ENCODE measurements around the gene B3GALNT2. TPM values are rescaled to one million over a fixed set of nuclear protein-coding genes. Genes with fewer than 3 reads are reported as not detected.

The B3GALNT2 gene
- total RNA-seq, 1 experiment from 2014 or later, result 60.6 TPM

DNA sequence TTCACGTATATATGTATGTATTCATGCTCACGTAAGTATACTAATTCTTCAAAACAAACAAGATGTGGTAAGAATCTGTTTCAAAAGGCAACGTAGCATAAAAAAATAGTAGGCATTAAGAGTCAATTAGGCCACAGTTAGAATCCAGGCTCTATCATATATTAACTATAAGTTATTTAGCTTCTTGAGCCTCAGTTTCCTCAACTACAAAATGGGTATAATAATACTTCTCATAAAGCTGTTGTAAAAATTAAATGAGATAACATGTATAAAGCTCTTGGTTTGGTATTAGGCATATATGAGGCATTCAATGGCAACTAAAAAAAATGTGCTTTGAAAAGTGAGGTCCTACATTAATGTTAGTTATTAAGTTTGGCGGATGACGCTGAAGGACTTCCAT, 9.2 kb downstream of the B3GALNT2 start:
- no peak for DNase-seq
- no peak overlapping the region for H3K4me2 ChIP-seq
- no peaks in the 10 kb centered on the region; the same call in 1 of the 2 replicates for H3F3A ChIP-seq (ENCODE audit: insufficient read depth, low read depth)
- H3K27ac ChIP-seq, result no peak overlapping the region
- peaks cover 19% of the 10 kb centered on the region for H3K36me3 ChIP-seq (ENCODE audit: low read depth)
- 0 out of 2 replicates have a peak, but pooled peaks cover 11% of the 10 kb centered on the region for H4K20me1 ChIP-seq (ENCODE audit: insufficient read depth)
- H3K4me1 ChIP-seq (replicated peaks; ENCODE audit: insufficient read depth), result 0 out of 2 replicates have a peak, but pooled peaks cover under 1% of the 10 kb centered on the region
- no peaks in the 10 kb centered on the region for H3K27me3 ChIP-seq (ENCODE audit: insufficient read depth, low read depth)
- TF ChIP-seq, protein P1, sequence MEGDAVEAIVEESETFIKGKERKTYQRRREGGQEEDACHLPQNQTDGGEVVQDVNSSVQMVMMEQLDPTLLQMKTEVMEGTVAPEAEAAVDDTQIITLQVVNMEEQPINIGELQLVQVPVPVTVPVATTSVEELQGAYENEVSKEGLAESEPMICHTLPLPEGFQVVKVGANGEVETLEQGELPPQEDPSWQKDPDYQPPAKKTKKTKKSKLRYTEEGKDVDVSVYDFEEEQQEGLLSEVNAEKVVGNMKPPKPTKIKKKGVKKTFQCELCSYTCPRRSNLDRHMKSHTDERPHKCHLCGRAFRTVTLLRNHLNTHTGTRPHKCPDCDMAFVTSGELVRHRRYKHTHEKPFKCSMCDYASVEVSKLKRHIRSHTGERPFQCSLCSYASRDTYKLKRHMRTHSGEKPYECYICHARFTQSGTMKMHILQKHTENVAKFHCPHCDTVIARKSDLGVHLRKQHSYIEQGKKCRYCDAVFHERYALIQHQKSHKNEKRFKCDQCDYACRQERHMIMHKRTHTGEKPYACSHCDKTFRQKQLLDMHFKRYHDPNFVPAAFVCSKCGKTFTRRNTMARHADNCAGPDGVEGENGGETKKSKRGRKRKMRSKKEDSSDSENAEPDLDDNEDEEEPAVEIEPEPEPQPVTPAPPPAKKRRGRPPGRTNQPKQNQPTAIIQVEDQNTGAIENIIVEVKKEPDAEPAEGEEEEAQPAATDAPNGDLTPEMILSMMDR (conservative IDR thresholded peaks at IDR 0.05), result no peak
- no peak for TF ChIP-seq EZH2 (IDR thresholded peaks at IDR 0.05; ENCODE audit: low read depth)
- ChIA-PET CTCF (no interaction called here), POLR2A (ENCODE audit: unreplicated experiment) (no interaction called here)
- no TSS peak for BruUV-seq (replicated peaks)
- no peak overlapping the region for H2AFZ ChIP-seq
- no peak overlapping the region for H3K4me3 ChIP-seq
- H3K9me3 ChIP-seq (ENCODE audit: insufficient read depth, low read depth), result no peaks in the 10 kb centered on the region
- H3K9me2 ChIP-seq (ENCODE audit: insufficient read depth), result no peaks in the 10 kb centered on the region
- intact Hi-C loops (cut with micrococcal nuclease; ENCODE audit: unreplicated experiment), result no loop called here
- H3K79me2 ChIP-seq (ENCODE audit: low read depth), result peaks cover 39% of the 10 kb centered on the region

DNA sequence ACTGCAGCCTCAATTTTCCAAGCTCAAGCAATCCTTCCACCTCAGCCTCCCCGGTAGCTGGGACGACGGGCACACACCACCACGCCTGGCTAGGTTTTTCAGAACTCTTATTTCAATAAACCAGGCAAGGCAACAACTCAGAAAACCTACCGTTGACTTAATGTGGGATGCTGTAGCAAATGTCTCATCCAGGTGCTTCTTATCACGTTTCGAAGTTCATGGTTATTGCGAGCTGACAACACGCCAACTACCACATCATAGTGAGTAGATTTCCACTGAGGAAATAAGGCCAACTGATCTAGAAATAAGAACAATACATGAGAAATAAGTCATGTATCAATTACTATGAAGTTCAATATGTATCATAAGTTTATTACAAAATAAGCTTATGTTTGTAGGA, 9.7 kb downstream of the B3GALNT2 start:
- peaks cover 34% of the 10 kb centered on the region for H3K79me2 ChIP-seq (ENCODE audit: low read depth)
- H3K4me1 ChIP-seq (replicated peaks; ENCODE audit: insufficient read depth), result no peaks in the 10 kb centered on the region
- no peaks in the 10 kb centered on the region for H3K27me3 ChIP-seq (ENCODE audit: insufficient read depth, low read depth)
- H3K4me2 ChIP-seq, result no peak overlapping the region
- H3K36me3 ChIP-seq (ENCODE audit: low read depth), result peaks cover 19% of the 10 kb centered on the region
- H3K27ac ChIP-seq, result no peak overlapping the region
- intact Hi-C loops (cut with micrococcal nuclease; ENCODE audit: unreplicated experiment), result no loop called here
- H3K9me2 ChIP-seq (ENCODE audit: insufficient read depth), result no peaks in the 10 kb centered on the region
- TF ChIP-seq, protein P1 (conservative IDR thresholded peaks at IDR 0.05), result no peak
- TF ChIP-seq EZH2 (IDR thresholded peaks at IDR 0.05; ENCODE audit: low read depth), result no peak
- POLR2A ChIA-PET (ENCODE audit: unreplicated experiment), result no interaction called here
- CTCF ChIA-PET, result no interaction called here
- no peak for DNase-seq
- H2AFZ ChIP-seq, result no peak overlapping the region
- H3K9me3 ChIP-seq (ENCODE audit: insufficient read depth, low read depth), result no peaks in the 10 kb centered on the region
- 0 out of 2 replicates have a peak, but pooled peaks cover 11% of the 10 kb centered on the region for H4K20me1 ChIP-seq (ENCODE audit: insufficient read depth)
- H3K4me3 ChIP-seq, result no peak overlapping the region
- BruUV-seq (replicated peaks), result no TSS peak
- H3F3A ChIP-seq (ENCODE audit: insufficient read depth, low read depth), result no peaks in the 10 kb centered on the region; the same call in 1 of the 2 replicates

DNA sequence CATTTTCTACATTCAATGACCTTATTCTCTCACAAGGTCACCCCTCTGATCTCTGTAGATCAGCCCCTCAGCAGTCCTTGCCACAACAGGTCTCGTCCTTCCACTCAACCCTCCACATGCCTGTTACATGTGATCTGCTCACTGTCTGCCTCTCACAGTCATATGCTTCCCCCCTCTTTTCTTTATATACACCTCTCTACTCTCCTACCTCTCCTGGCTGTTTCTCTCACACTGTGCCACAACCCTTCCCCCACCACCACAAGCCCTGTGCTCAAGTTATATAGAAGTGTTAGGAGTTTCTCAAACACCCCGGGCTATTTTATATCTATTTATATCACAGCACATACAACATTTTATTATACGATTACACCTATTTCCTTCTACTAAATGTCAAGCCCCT, 12.6 kb downstream of the B3GALNT2 start:
- ChIA-PET POLR2A (ENCODE audit: unreplicated experiment) (no interaction called here), CTCF (no interaction called here)
- TF ChIP-seq EZH2 (IDR thresholded peaks at IDR 0.05; ENCODE audit: low read depth), result no peak
- TF ChIP-seq, protein P1 (conservative IDR thresholded peaks at IDR 0.05), result no peak

More for the DNA sequence above, 12.6 kb downstream of the B3GALNT2 start:
- Histone ChIP-seq H4K20me1 (ENCODE audit: insufficient read depth) (peaks cover 11% of the 10 kb centered on the region; the same call in 1 of the 2 replicates), H3K27me3 (ENCODE audit: insufficient read depth, low read depth) (no peaks in the 10 kb centered on the region), H3K9me3 (ENCODE audit: insufficient read depth, low read depth) (no peaks in the 10 kb centered on the region), H3K9me2 (ENCODE audit: insufficient read depth) (no peaks in the 10 kb centered on the region), H3K79me2 (ENCODE audit: low read depth) (peaks cover 6% of the 10 kb centered on the region), H3K27ac (no peak overlapping the region), H3K4me3 (no peak overlapping the region), H3F3A (ENCODE audit: insufficient read depth, low read depth) (no peaks in the 10 kb centered on the region; the same call in 1 of the 2 replicates), H3K4me2 (no peak overlapping the region), H2AFZ (no peak overlapping the region), H3K36me3 (ENCODE audit: low read depth) (peaks cover 27% of the 10 kb centered on the region; the same call in 1 of the 2 replicates), H3K4me1 (replicated peaks; ENCODE audit: insufficient read depth) (no peaks in the 10 kb centered on the region)
- intact Hi-C loops (cut with micrococcal nuclease; ENCODE audit: unreplicated experiment), result no loop called here
- DNase-seq, result no peak
- BruUV-seq (replicated peaks), result no TSS peak
